ENCODE results near the gene VEZT. TPM values are rescaled to one million over a fixed set of nuclear protein-coding genes. Genes with fewer than 3 reads are reported as not detected.

Gene VEZT
- total RNA-seq (ENCODE audit: unreplicated experiment): 89.9 TPM
- long read RNA-seq, full-length matches to known transcripts: 9 of 24 reads
- long read RNA-seq, partial matches to known transcripts: 1 of 24 reads
- long read RNA-seq, other reads (novel, unspliced or antisense): 14 of 24 reads

DNA sequence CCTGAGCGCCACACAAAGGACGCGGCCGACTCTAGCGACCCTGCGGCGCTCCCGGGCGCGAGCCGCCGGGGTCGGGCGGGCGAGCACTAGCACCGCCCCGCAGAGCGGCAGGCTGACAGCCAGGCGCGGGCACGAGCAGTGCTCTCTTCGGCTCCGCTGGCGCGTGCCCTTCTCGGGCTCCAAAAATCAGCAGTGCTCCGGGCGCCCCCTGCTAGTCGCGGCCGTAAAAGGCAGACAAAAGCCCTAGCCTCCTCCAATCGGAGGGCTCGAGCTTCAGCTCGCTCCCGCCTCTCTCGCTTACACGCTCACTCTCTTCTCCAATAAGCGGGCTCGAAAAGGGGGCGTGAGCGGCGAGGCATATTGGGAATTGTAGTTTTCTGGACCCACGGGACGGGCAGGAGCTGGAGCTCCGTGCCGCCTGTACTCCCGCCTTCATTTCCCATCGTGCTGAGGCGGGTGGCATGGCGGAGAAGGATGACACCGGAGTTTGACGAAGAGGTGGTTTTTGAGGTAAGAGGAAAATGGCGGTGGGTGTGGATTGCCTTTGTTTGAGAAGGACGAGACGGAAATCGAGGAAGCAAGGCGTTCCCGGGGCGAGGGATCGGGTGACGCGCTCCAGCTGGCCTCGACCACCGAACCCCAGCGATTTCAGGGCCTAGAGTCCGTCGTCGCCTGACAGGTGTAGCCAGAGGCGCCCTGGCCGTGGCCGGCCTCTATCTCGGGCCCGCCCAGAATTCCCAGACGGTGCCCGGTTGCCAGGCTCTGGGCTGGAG is at the start of gene VEZT, which contains the start of gene FGD6:
Gene VEZT (plus strand): TSS at position 431 of the 773 bp plus-strand sequence. CDS start 44 bp downstream, at position 475.
Gene FGD6 (minus strand): TSS at position 91 of the 773 bp plus-strand sequence. CDS start 227 bp downstream, outside the sequence.
- Mint-ChIP-seq H3K27ac (ENCODE audit: unreplicated experiment) (peak within 1 kb of the TSS; percentile 99), H3K27me3 (ENCODE audit: unreplicated experiment) (peaks cover 10% of the 10 kb centered on the region), H3K36me3 (ENCODE audit: low read depth, unreplicated experiment) (peaks cover 3% of the 10 kb centered on the region), H3K4me1 (ENCODE audit: unreplicated experiment) (peaks cover 45% of the 10 kb centered on the region), H3K9me3 (ENCODE audit: unreplicated experiment) (no peaks in the 10 kb centered on the region), H3K4me3 (ENCODE audit: unreplicated experiment) (peak within 1 kb of the TSS; percentile 100)
- peak; percentile 98 for DNase-seq (ENCODE audit: low spot score)
- TF ChIP-seq, protein P1, sequence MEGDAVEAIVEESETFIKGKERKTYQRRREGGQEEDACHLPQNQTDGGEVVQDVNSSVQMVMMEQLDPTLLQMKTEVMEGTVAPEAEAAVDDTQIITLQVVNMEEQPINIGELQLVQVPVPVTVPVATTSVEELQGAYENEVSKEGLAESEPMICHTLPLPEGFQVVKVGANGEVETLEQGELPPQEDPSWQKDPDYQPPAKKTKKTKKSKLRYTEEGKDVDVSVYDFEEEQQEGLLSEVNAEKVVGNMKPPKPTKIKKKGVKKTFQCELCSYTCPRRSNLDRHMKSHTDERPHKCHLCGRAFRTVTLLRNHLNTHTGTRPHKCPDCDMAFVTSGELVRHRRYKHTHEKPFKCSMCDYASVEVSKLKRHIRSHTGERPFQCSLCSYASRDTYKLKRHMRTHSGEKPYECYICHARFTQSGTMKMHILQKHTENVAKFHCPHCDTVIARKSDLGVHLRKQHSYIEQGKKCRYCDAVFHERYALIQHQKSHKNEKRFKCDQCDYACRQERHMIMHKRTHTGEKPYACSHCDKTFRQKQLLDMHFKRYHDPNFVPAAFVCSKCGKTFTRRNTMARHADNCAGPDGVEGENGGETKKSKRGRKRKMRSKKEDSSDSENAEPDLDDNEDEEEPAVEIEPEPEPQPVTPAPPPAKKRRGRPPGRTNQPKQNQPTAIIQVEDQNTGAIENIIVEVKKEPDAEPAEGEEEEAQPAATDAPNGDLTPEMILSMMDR (IDR thresholded peaks at IDR 0.05; ENCODE audit: unreplicated experiment): peak; percentile 46

DNA sequence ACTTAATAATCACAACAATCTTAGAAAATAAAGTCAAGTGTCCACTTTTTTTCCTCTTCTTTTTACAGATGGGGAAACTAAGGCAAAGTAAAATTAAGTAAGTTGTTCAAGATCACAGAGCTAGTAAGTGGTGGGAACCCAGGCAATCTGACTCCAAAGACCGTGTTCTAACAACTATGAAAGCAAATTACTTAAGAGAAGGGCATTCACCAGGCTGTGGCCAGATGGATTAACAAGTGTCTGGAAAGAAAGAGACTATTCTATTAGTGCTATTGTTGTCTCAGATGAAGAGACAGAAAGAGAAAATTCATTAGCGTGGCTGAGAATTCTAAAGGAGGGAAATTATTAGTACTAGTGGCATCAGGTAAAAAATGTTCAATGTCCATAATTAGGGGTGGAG is 48.9 kb upstream of the VEZT start:
- H3K4me1 Mint-ChIP-seq (ENCODE audit: unreplicated experiment): peaks cover 27% of the 10 kb centered on the region
- TF ChIP-seq, protein P1 (IDR thresholded peaks at IDR 0.05; ENCODE audit: unreplicated experiment): no peak
- H3K9me3 Mint-ChIP-seq (ENCODE audit: unreplicated experiment): no peaks in the 10 kb centered on the region
- peaks cover 8% of the 10 kb centered on the region for H3K36me3 Mint-ChIP-seq (ENCODE audit: low read depth, unreplicated experiment)
- H3K27ac Mint-ChIP-seq (ENCODE audit: unreplicated experiment): peak overlapping the region; percentile 98
- no peak for DNase-seq (ENCODE audit: low spot score)
- peaks cover 2% of the 10 kb centered on the region for H3K27me3 Mint-ChIP-seq (ENCODE audit: unreplicated experiment)
- H3K4me3 Mint-ChIP-seq (ENCODE audit: unreplicated experiment): no peak overlapping the region

- no peak for DNase-seq (ENCODE audit: low spot score)
- Mint-ChIP-seq H3K9me3 (ENCODE audit: unreplicated experiment) (no peaks in the 10 kb centered on the region), H3K4me3 (ENCODE audit: unreplicated experiment) (peak overlapping the region; percentile 70), H3K36me3 (ENCODE audit: low read depth, unreplicated experiment) (peaks cover 8% of the 10 kb centered on the region), H3K27ac (ENCODE audit: unreplicated experiment) (peak overlapping the region; percentile 98), H3K4me1 (ENCODE audit: unreplicated experiment) (peaks cover 33% of the 10 kb centered on the region), H3K27me3 (ENCODE audit: unreplicated experiment) (peaks cover 2% of the 10 kb centered on the region)
- TF ChIP-seq, protein P1 (IDR thresholded peaks at IDR 0.05; ENCODE audit: unreplicated experiment): no peak
Observed at GRCh38 chr12:95169368-95169767, 48.2 kb upstream of the VEZT start.

- H3K4me1 Mint-ChIP-seq (ENCODE audit: unreplicated experiment): peaks cover 46% of the 10 kb centered on the region
- no peak overlapping the region for H3K4me3 Mint-ChIP-seq (ENCODE audit: unreplicated experiment)
- no peaks in the 10 kb centered on the region for H3K9me3 Mint-ChIP-seq (ENCODE audit: unreplicated experiment)
- no peak for DNase-seq (ENCODE audit: low spot score)
- no peaks in the 10 kb centered on the region for H3K27me3 Mint-ChIP-seq (ENCODE audit: unreplicated experiment)
- no peak overlapping the region for H3K27ac Mint-ChIP-seq (ENCODE audit: unreplicated experiment)
- TF ChIP-seq, protein P1 (IDR thresholded peaks at IDR 0.05; ENCODE audit: unreplicated experiment): no peak
- H3K36me3 Mint-ChIP-seq (ENCODE audit: low read depth, unreplicated experiment): peaks cover 8% of the 10 kb centered on the region
Observed at GRCh38 chr12:95173392-95174251, 44.0 kb upstream of the VEZT start.

All from endothelial cell (in vitro differentiated cells).